Calu3 (cell line): ENCODE measurements around the gene STIM1. TPM values are rescaled to one million over a fixed set of nuclear protein-coding genes. Genes with fewer than 3 reads are reported as not detected.
"Not testable (repeated sequence)": the region's sequence is repeated elsewhere in the genome, so short reads cannot be mapped to it uniquely, and the experiment has no call there.

Experiments used
- BruUV-seq: library from RNA; stranded (reverse); fragments of 400-500 nt; replicated peaks from 2 replicates; lab custom pipeline; 2021; lab: Mats Ljungman, UMichigan
- CTCF ChIA-PET: fragments of 300-600 bp; sonication (Branson Sonifier 250); formaldehyde crosslinking; loops from one replicate; lab custom pipeline; 2022; ENCODE audit warnings: antibody characterized with exemption; lab: Charles Lee
- DNase-seq: peaks from one replicate; pipeline ENCODE4 v3.0.0; 2022
- H3K27ac Mint-ChIP-seq: one replicate; pipeline ENCODE4 v1.8.0; 2022; ENCODE audit warnings: mixed read lengths; ENCODE audit not compliant: unreplicated experiment
- H3K27me3 Mint-ChIP-seq: one replicate; pipeline ENCODE4 v1.8.0; 2022; ENCODE audit warnings: mixed read lengths; ENCODE audit not compliant: unreplicated experiment
- H3K36me3 Mint-ChIP-seq: one replicate; pipeline ENCODE4 v1.8.0; 2022; ENCODE audit warnings: mild to moderate bottlenecking, moderate library complexity, mixed read lengths; ENCODE audit not compliant: insufficient read depth, unreplicated experiment
- H3K4me1 Mint-ChIP-seq: one replicate; pipeline ENCODE4 v1.8.0; 2022; ENCODE audit warnings: mild to moderate bottlenecking, low read depth, mixed read lengths; ENCODE audit not compliant: unreplicated experiment
- H3K4me3 Mint-ChIP-seq: one replicate; pipeline ENCODE4 v1.8.0; 2022; ENCODE audit warnings: mild to moderate bottlenecking, low read depth, moderate library complexity, mixed read lengths; ENCODE audit not compliant: unreplicated experiment
- H3K9me3 Mint-ChIP-seq: one replicate; pipeline ENCODE4 v1.8.0; 2022; ENCODE audit warnings: low read depth, mixed read lengths; ENCODE audit not compliant: unreplicated experiment
- intact Hi-C: fragments of 100-400 bp; cut with micrococcal nuclease; formaldehyde crosslinking; loops from one replicate; pipeline ENCODE4 v1.10.0; 2022; ENCODE audit not compliant: unreplicated experiment
- total RNA-seq: library from RNA; stranded (reverse); gene quantifications from 2 replicates; pipeline ENCODE4 v1.2.3, GENCODE V29; 2022
- TF ChIP-seq, protein P1 (sequence below): fragments of 200-600 bp; IDR thresholded peaks from one replicate; pipeline ENCODE4 v1.8.0; 2022; ENCODE audit warnings: antibody characterized with exemption; ENCODE audit not compliant: unreplicated experiment

STIM1 gene
- total RNA-seq, 1 experiment from 2014 or later = 60.1 TPM

DNA sequence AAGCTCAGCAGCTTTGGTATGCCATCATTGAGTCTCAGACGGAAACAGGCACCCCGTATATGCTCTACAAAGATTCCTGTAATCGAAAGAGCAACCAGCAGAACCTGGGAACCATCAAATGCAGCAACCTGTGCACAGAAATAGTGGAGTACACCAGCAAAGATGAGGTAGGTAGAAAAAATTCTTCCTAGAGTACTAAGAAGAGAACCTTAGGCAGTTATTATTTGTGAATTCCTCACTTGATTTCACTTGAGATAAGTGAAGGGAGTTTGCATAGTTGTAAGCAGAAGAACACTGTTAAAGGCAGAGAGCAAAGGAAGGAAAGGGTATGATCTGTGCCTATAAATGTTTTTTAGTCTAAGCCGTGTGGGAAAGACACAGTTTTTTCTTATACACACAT lies 267.8 kb downstream of the STIM1 start:
- CTCF ChIA-PET = no interaction called here
- Mint-ChIP-seq H3K36me3 (no peaks in the 10 kb centered on the region), H3K9me3 (no peaks in the 10 kb centered on the region), H3K27ac (no peak overlapping the region), H3K27me3 (no peaks in the 10 kb centered on the region), H3K4me3 (no peak overlapping the region), H3K4me1 (peaks cover 4% of the 10 kb centered on the region)
- intact Hi-C loops = no loop called here
- no peak for DNase-seq
- TF ChIP-seq, protein P1, sequence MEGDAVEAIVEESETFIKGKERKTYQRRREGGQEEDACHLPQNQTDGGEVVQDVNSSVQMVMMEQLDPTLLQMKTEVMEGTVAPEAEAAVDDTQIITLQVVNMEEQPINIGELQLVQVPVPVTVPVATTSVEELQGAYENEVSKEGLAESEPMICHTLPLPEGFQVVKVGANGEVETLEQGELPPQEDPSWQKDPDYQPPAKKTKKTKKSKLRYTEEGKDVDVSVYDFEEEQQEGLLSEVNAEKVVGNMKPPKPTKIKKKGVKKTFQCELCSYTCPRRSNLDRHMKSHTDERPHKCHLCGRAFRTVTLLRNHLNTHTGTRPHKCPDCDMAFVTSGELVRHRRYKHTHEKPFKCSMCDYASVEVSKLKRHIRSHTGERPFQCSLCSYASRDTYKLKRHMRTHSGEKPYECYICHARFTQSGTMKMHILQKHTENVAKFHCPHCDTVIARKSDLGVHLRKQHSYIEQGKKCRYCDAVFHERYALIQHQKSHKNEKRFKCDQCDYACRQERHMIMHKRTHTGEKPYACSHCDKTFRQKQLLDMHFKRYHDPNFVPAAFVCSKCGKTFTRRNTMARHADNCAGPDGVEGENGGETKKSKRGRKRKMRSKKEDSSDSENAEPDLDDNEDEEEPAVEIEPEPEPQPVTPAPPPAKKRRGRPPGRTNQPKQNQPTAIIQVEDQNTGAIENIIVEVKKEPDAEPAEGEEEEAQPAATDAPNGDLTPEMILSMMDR = no peak
- no TSS peak for BruUV-seq

DNA sequence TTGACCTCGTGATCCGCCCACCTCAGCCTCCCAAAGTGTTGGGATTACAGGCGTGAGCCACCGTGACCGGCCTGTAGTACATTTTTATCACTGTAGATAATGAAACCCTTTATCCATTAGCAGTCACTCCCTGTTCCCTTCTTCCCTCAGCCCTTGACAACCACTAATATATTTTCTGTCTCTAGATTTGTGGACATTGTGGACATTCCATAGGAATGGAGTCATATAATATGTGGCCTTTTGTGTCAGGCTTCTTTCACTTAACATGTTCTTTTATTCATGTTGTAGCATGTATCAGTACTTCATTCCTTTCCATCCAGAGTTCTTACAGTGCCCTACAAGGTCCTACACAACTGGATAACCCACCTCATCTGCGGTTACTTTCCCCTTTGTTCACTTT lies 269.7 kb downstream of the STIM1 start:
- H3K4me1 Mint-ChIP-seq = no peaks in the 10 kb centered on the region
- intact Hi-C loops = no loop called here
- no TSS peak for BruUV-seq
- no peak for DNase-seq
- H3K9me3 Mint-ChIP-seq = no peaks in the 10 kb centered on the region
- TF ChIP-seq, protein P1 = no peak
- no peaks in the 10 kb centered on the region for H3K36me3 Mint-ChIP-seq
- H3K4me3 Mint-ChIP-seq = no peak overlapping the region
- no peak overlapping the region for H3K27ac Mint-ChIP-seq
- H3K27me3 Mint-ChIP-seq = no peaks in the 10 kb centered on the region
- CTCF ChIA-PET = no interaction called here

GRCh38 chr11:4127357-4127756 lies 271.9 kb downstream of the STIM1 start:
- no peak overlapping the region for H3K4me3 Mint-ChIP-seq
- no peaks in the 10 kb centered on the region for H3K36me3 Mint-ChIP-seq
- no peaks in the 10 kb centered on the region for H3K4me1 Mint-ChIP-seq
- TF ChIP-seq, protein P1 = no peak
- H3K9me3 Mint-ChIP-seq = no peaks in the 10 kb centered on the region
- intact Hi-C loops = no loop called here
- H3K27me3 Mint-ChIP-seq = no peaks in the 10 kb centered on the region
- no peak for DNase-seq
- CTCF ChIA-PET = no interaction called here
- no TSS peak for BruUV-seq
- no peak overlapping the region for H3K27ac Mint-ChIP-seq

DNA sequence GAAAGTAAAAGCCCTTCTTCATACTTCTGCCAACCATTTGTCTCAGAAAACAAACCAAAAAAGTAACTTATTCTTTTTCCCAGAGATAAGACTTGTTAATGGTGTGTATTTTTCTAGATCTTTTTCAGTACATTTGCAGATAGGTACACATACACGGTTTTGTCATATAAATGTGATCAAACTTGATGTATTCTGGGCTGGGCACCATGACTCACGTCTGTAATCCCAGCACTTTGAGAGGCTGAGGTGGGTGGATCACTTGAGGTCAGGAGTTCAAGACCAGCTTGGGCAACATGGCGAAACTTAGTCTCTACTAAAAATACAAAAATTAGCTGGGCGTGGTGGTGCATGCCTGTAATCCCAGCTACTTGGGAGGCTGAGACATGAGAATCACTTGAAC lies 274.8 kb downstream of the STIM1 start:
- H3K4me1 Mint-ChIP-seq, intact Hi-C loops, H3K27me3 Mint-ChIP-seq, CTCF ChIA-PET, H3K9me3 Mint-ChIP-seq, DNase-seq, H3K4me3 Mint-ChIP-seq, H3K36me3 Mint-ChIP-seq, BruUV-seq, H3K27ac Mint-ChIP-seq: not testable (repeated sequence)

DNA sequence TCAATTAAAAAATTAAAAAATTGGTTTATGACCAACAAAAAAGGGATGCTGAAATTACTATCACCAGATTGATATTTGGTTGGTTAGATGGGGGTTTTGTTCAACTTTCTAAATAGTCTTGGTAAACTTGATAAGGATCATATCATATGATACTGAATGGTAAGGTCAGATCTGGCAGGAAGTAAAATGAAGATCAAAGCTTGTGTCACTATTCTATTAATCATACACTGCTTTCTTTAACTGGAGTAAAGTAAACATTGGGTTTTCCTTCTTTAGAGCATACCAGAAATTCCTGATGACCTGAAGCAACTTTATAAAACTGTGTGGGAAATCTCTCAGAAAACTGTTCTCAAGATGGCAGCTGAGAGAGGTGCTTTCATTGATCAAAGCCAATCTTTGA lies 279.3 kb downstream of the STIM1 start:
- Mint-ChIP-seq H3K27ac (peak overlapping the region; percentile 57), H3K27me3 (no peaks in the 10 kb centered on the region), H3K4me1 (peaks cover 16% of the 10 kb centered on the region), H3K4me3 (no peak overlapping the region), H3K36me3 (peaks cover 12% of the 10 kb centered on the region), H3K9me3 (no peaks in the 10 kb centered on the region)
- no TSS peak for BruUV-seq
- intact Hi-C loops = no loop called here
- DNase-seq = no peak
- TF ChIP-seq, protein P1 = no peak
- CTCF ChIA-PET = interaction anchor here (0.7 kb wide), 1 partner anchor 9 kb away, joined by 3 read pairs; no protein-coding TSS in a partner anchor
